Coronary artery (tissue), 2 donors: ENCODE results near the gene KLHL7.

ENCODE experiments used
- DNase-seq: peaks from one replicate; pipeline ENCODE4 v3.0.0-alpha.2; 2017; ENCODE audit warnings: low spot score
- H3K27ac ChIP-seq, 2 donors: fragments of 200-600 bp; sonication (generic); one replicate each; pipeline ENCODE4 v1.5.1; 2016 to 2019
- H3K4me3 ChIP-seq: fragments of 200-600 bp; sonication (generic); 2 replicates; pipeline ENCODE4 v1.5.1; 2016; ENCODE audit warnings: mild to moderate bottlenecking, moderate library complexity
- CTCF ChIP-seq: fragments of 200-600 bp; sonication (generic); IDR thresholded peaks from one replicate; pipeline ENCODE4 v1.5.1; 2019; ENCODE audit warnings: antibody characterized with exemption

Gene KLHL7

GRCh38 chr7:23098029-23098428, 7.6 kb upstream of the KLHL7 start:
- Histone ChIP-seq H3K27ac (no peak overlapping the region), H3K4me3 (no peak overlapping the region)
- no peak for DNase-seq
- no peak for TF ChIP-seq CTCF

- no peak for TF ChIP-seq CTCF
- DNase-seq: no peak
- Histone ChIP-seq H3K4me3 (no peak overlapping the region), H3K27ac (no peak overlapping the region)
These were observed 7.1 kb upstream of the KLHL7 start for GRCh38 chr7:23098460-23098859.

GRCh38 chr7:23100697-23101096, 4.9 kb upstream of the KLHL7 start:
- no peak for TF ChIP-seq CTCF
- no peak for DNase-seq
- Histone ChIP-seq H3K4me3 (no peak overlapping the region), H3K27ac (no peak overlapping the region)

- H3K4me3 ChIP-seq: peak overlapping the region; percentile 90
- DNase-seq: no peak
- no peak for TF ChIP-seq CTCF
- H3K27ac ChIP-seq: peak overlapping the region; percentile 89 to 93
These were observed 420 bp upstream of the KLHL7 start for GRCh38 chr7:23105086-23105643.

- Histone ChIP-seq H3K4me3 (peak overlapping the region; percentile 90), H3K27ac (peak overlapping the region; percentile 89 to 93)
- no peak for TF ChIP-seq CTCF
- peak; percentile 75 for DNase-seq
These were observed 655 bp downstream of the KLHL7 start for GRCh38 chr7:23106057-23106822.

- Histone ChIP-seq H3K27ac (no peak overlapping the region), H3K4me3 (peak overlapping the region; percentile 90)
- TF ChIP-seq CTCF: no peak
- DNase-seq: no peak
These were observed 1.5 kb downstream of the KLHL7 start for GRCh38 chr7:23106823-23107663.
